Smooth muscle cell (in vitro differentiated cells): ENCODE data around the gene SLC45A2. TPM values are rescaled to one million over a fixed set of nuclear protein-coding genes. Genes with fewer than 3 reads are reported as not detected.

ENCODE experiments used
- DNase-seq: peaks from one replicate; lab custom pipeline; 2025; ENCODE audit not compliant: unreplicated experiment; lab: John Stamatoyannopoulos, UW
- H2AFZ ChIP-seq: fragments of 200-600 bp; sonication (generic); 2 replicates; pipeline ENCODE4 v1.6.0; 2016; ENCODE audit warnings: antibody characterized with exemption, low read depth, mild to moderate bottlenecking
- H3F3A ChIP-seq: fragments of 200-600 bp; sonication (generic); 2 replicates; pipeline ENCODE4 v1.6.0; 2017; ENCODE audit warnings: antibody characterized with exemption, low read depth
- H3K27ac ChIP-seq: fragments of 200-600 bp; sonication (generic); 2 replicates; pipeline ENCODE4 v1.5.1; 2016; ENCODE audit warnings: low read depth, mild to moderate bottlenecking
- H3K27me3 ChIP-seq: fragments of 200-600 bp; sonication (generic); 2 replicates; pipeline ENCODE4 v1.6.1; 2016; ENCODE audit warnings: low read depth, mild to moderate bottlenecking
- H3K36me3 ChIP-seq: fragments of 200-600 bp; sonication (generic); 2 replicates; pipeline ENCODE4 v1.5.1; 2016; ENCODE audit warnings: low read depth
- H3K4me1 ChIP-seq: fragments of 200-600 bp; sonication (generic); 2 replicates; pipeline ENCODE4 v1.5.1; 2016; ENCODE audit warnings: low read depth
- H3K4me2 ChIP-seq: fragments of 200-600 bp; sonication (generic); 2 replicates; pipeline ENCODE4 v1.6.0; 2016; ENCODE audit warnings: mild to moderate bottlenecking
- H3K4me3 ChIP-seq: fragments of 200-600 bp; sonication (generic); 2 replicates; pipeline ENCODE4 v1.5.1; 2016; ENCODE audit warnings: mild to moderate bottlenecking
- H3K79me2 ChIP-seq: fragments of 200-600 bp; sonication (generic); 2 replicates; pipeline ENCODE4 v1.6.0; 2016; ENCODE audit warnings: low read depth, mild to moderate bottlenecking
- H3K9ac ChIP-seq: fragments of 200-600 bp; sonication (generic); 2 replicates; pipeline ENCODE4 v1.6.0; 2016; ENCODE audit warnings: low read depth
- H3K9me3 ChIP-seq: fragments of 200-600 bp; sonication (generic); replicated peaks from 2 replicates; pipeline ENCODE4 v1.5.1; 2016; ENCODE audit warnings: low read depth
- H4K20me1 ChIP-seq: fragments of 200-600 bp; sonication (generic); 2 replicates; pipeline ENCODE4 v1.6.0; 2016; ENCODE audit warnings: low read depth
- WGBS: methylation state at CpG from one replicate; pipeline ENCODE4 v1.1.7; 2016; ENCODE audit warnings: low lambda C conversion rate; 5-methylcytosine and 5-hydroxymethylcytosine counted together
- polyA plus RNA-seq: library from polyadenylated mRNA; unstranded; fragments of >200 nt; fragmentation: Nextera tagmentation; extraction: Ambion mirVana; gene quantifications from 2 replicates; pipeline ENCODE4 v1.2.1, GENCODE V29; 2016
- total RNA-seq: library from RNA; depleted of rRNA; stranded (reverse); fragments of >200 nt; gene quantifications from 2 replicates; pipeline ENCODE4 v1.2.3, GENCODE V29; 2014
- TF ChIP-seq, protein P1 (sequence below): fragments of 200-600 bp; sonication (generic); IDR thresholded peaks from 2 replicates; pipeline ENCODE4 v1.5.1; 2017; ENCODE audit warnings: borderline replicate concordance, mild to moderate bottlenecking, antibody characterized with exemption; ENCODE audit not compliant: insufficient read depth, poor library complexity, severe bottlenecking

SLC45A2 gene
- total and polyA plus RNA-seq, 2 experiments from 2014 or later, result 0.36 to 0.59 TPM

DNA sequence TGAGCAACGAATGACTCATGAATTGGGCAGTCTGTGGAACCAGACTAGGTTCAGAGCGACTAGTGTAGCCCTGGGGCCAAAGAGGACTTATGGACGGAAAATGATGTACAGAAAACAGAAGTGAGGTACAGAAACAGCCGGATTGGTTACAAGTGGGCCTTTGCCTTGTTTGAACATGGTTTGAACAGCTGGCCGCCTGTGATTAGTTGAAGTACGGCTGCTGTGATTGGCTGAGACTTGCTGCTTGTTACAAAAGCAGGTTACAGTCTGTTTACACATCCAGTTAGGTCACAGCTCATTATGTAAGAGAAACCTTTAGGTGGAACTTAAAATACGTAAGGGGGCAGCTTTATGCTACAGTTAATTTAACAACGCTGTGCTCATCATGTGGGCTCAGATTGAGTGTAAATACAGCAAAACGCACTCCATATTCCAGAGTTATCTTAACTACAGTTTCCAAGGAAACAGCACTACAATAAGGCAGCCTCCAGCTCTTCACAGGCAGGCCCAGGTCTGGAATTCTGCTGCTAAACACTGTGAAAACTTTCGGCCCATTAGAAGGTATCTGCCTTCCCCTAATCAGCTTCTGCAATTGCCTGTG, 16.8 kb upstream of the SLC45A2 start:
- TF ChIP-seq, protein P1, sequence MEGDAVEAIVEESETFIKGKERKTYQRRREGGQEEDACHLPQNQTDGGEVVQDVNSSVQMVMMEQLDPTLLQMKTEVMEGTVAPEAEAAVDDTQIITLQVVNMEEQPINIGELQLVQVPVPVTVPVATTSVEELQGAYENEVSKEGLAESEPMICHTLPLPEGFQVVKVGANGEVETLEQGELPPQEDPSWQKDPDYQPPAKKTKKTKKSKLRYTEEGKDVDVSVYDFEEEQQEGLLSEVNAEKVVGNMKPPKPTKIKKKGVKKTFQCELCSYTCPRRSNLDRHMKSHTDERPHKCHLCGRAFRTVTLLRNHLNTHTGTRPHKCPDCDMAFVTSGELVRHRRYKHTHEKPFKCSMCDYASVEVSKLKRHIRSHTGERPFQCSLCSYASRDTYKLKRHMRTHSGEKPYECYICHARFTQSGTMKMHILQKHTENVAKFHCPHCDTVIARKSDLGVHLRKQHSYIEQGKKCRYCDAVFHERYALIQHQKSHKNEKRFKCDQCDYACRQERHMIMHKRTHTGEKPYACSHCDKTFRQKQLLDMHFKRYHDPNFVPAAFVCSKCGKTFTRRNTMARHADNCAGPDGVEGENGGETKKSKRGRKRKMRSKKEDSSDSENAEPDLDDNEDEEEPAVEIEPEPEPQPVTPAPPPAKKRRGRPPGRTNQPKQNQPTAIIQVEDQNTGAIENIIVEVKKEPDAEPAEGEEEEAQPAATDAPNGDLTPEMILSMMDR, result no peak
- H3K9ac ChIP-seq, result peak overlapping the region; percentile 18
- peaks cover 5% of the 10 kb centered on the region for H3K4me1 ChIP-seq
- no peak overlapping the region for H3K4me3 ChIP-seq
- H3K79me2 ChIP-seq, result peaks cover 3% of the 10 kb centered on the region
- H3K36me3 ChIP-seq, result no peaks in the 10 kb centered on the region
- DNase-seq, result no peak
- H3K4me2 ChIP-seq, result no peak overlapping the region
- H3K27me3 ChIP-seq, result no peaks in the 10 kb centered on the region
- H3F3A ChIP-seq, result no peaks in the 10 kb centered on the region
- H4K20me1 ChIP-seq, result no peaks in the 10 kb centered on the region
- H2AFZ ChIP-seq, result no peak overlapping the region
- H3K27ac ChIP-seq, result peak overlapping the region; percentile 29
- H3K9me3 ChIP-seq, result no peaks in the 10 kb centered on the region
- WGBS, result 63% methylated on average over 10 of the region's 10 CpGs

DNA sequence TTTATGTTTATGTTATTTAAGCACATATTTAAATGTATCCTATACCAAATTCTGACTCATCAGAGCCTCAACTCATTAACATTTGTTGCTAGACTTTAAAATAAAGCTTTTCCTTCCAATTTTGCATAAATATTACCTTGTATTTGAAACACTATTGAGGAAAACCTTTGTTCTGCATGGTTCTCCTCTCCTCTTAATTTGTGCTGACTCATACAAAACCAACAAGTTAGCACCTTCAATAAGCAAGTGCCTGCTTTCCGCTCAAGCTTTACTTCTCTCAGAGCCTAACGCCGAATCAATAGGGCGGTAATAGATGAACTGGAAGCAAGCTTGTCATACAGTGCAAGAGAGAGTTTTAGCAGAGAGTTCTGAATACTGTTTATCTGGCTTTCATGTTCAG, 15.5 kb upstream of the SLC45A2 start:
- H3K9ac ChIP-seq, result no peak overlapping the region
- 89% methylated on average over 4 of the region's 4 CpGs for WGBS
- H3K9me3 ChIP-seq, result no peaks in the 10 kb centered on the region
- no peak for DNase-seq
- H2AFZ ChIP-seq, result no peak overlapping the region
- no peak overlapping the region for H3K4me2 ChIP-seq
- H3K27ac ChIP-seq, result no peak overlapping the region
- no peaks in the 10 kb centered on the region for H3K36me3 ChIP-seq
- H3K4me1 ChIP-seq, result peaks cover 4% of the 10 kb centered on the region
- H3K79me2 ChIP-seq, result no peaks in the 10 kb centered on the region
- TF ChIP-seq, protein P1, result no peak
- H3K27me3 ChIP-seq, result no peaks in the 10 kb centered on the region
- H3F3A ChIP-seq, result no peaks in the 10 kb centered on the region
- no peaks in the 10 kb centered on the region for H4K20me1 ChIP-seq
- no peak overlapping the region for H3K4me3 ChIP-seq

DNA sequence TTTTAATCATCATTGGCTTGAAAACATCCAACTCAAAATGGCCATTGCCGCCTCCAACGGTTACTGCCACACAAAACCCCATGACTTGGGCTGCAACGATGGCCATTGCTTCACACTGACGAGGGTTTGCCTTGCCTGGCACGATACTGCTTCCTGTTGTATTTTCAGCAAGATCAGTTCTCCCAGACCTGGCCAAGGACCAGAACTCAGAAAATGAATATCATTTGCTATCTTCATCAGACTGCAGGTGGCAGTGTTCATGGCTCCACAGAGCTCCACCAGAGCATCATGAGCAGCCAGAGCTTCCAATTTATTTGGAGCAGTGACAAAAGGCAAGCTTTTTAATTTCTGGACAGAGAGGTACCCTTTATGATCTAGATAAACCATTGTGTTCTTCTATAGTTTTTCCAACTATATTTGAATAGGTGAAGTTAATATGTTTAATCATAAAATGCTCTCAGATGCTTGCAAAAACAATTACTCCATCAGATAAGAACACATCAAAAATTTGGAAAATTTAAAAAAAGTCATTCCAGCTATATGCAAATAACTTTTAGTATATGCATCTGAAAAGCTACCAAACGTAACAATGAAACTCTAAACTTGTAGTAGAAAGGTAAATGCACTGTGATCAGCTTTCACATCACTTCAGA, 13.0 kb upstream of the SLC45A2 start:
- H3K27me3 ChIP-seq, result no peaks in the 10 kb centered on the region
- H4K20me1 ChIP-seq, result no peaks in the 10 kb centered on the region
- H3K9me3 ChIP-seq, result no peaks in the 10 kb centered on the region
- H2AFZ ChIP-seq, result no peak overlapping the region
- H3K4me3 ChIP-seq, result no peak overlapping the region
- no peaks in the 10 kb centered on the region for H3K79me2 ChIP-seq
- no peak overlapping the region for H3K4me2 ChIP-seq
- H3F3A ChIP-seq, result no peaks in the 10 kb centered on the region
- H3K36me3 ChIP-seq, result peaks cover 4% of the 10 kb centered on the region
- 80% methylated on average over 6 of the region's 6 CpGs for WGBS
- no peak overlapping the region for H3K27ac ChIP-seq
- DNase-seq, result no peak
- TF ChIP-seq, protein P1, result peak; percentile 47
- no peaks in the 10 kb centered on the region for H3K4me1 ChIP-seq
- H3K9ac ChIP-seq, result no peak overlapping the region

GRCh38 chr5:33995865-33996264, 11.4 kb upstream of the SLC45A2 start:
- Histone ChIP-seq H3F3A (no peaks in the 10 kb centered on the region), H3K4me2 (no peak overlapping the region), H3K4me1 (no peaks in the 10 kb centered on the region), H3K36me3 (peaks cover 4% of the 10 kb centered on the region), H3K9me3 (no peaks in the 10 kb centered on the region), H3K4me3 (no peak overlapping the region), H3K79me2 (no peaks in the 10 kb centered on the region), H4K20me1 (no peaks in the 10 kb centered on the region), H3K9ac (no peak overlapping the region), H3K27me3 (no peaks in the 10 kb centered on the region), H3K27ac (no peak overlapping the region), H2AFZ (no peak overlapping the region)
- TF ChIP-seq, protein P1, result no peak
- no peak for DNase-seq
- 76% methylated on average over 2 of the region's 2 CpGs for WGBS
